Sigmoid colon (tissue), 7 donors: Measurements from ENCODE around the gene VRK1. TPM values are rescaled to one million over a fixed set of nuclear protein-coding genes. Genes with fewer than 3 reads are reported as not detected.

Source experiments
- DNase-seq: peaks from one replicate; pipeline ENCODE4 v3.0.0-alpha.2; 2019
- H3K27ac ChIP-seq, 4 donors: fragments of 200-600 bp; sonication (generic); one replicate each; pipeline ENCODE4 v1.5.1; 2016 to 2019; ENCODE audit warnings: mild to moderate bottlenecking in 1 of 4
- H3K27me3 ChIP-seq, 3 donors: fragments of 200-600 bp; sonication (generic); one replicate each; pipeline ENCODE4 v1.5.1; 2019; ENCODE audit warnings: mild to moderate bottlenecking in 1 of 3
- H3K36me3 ChIP-seq, 4 donors: fragments of 200-600 bp; sonication (generic); one replicate each; pipeline ENCODE4 v1.5.1; 2016 to 2019
- H3K4me1 ChIP-seq, 4 donors: fragments of 200-600 bp; sonication (generic); one replicate each; pipeline ENCODE4 v1.5.1; 2017 to 2019
- H3K4me3 ChIP-seq, 4 donors: fragments of 200-600 bp; sonication (generic); one replicate each; pipeline ENCODE4 v1.5.1; 2017 to 2019; ENCODE audit warnings: mild to moderate bottlenecking in 2 of 4, moderate library complexity in 1 of 4
- H3K9me3 ChIP-seq, 4 donors: fragments of 200-600 bp in 3 of 4; sonication (generic) in 3 of 4; one replicate each; pipeline versions ENCODE4 v1.5.1 to v1.6.1; 2013 to 2019
- CTCF ChIP-seq, 4 experiments: fragments of 450-650 bp in 3 of 4; fragments of 200-600 bp in 1 of 4; IDR thresholded peaks; one replicate each; pipeline ENCODE4 v1.5.1; 2016 to 2019; ENCODE audit warnings: antibody characterized with exemption in 4 of 4, mild to moderate bottlenecking in 3 of 4, moderate library complexity in 2 of 4
- EP300 ChIP-seq, 4 donors: sonication (generic); formaldehyde crosslinking; IDR thresholded peaks; one replicate each; pipeline ENCODE4 v1.6.1; 2017; ENCODE audit warnings: antibody characterized with exemption in 4 of 4
- POLR2A ChIP-seq, 2 donors: fragments of 450-650 bp; IDR thresholded peaks; one replicate each; pipeline ENCODE4 v1.6.1; 2016; ENCODE audit warnings: antibody characterized with exemption in 2 of 2, mild to moderate bottlenecking in 2 of 2, moderate library complexity in 2 of 2
- POLR2AphosphoS5 ChIP-seq, 4 donors: sonication (generic); formaldehyde crosslinking; IDR thresholded peaks; one replicate each; pipeline ENCODE4 v1.6.1; 2017; ENCODE audit warnings: antibody characterized with exemption in 4 of 4
- WGBS, 2 donors: extraction: QIAGEN DNeasy Blood & Tissue Kit; methylation state at CpG; one replicate each; pipeline ENCODE4 v1.1.7; 2013; 5-methylcytosine and 5-hydroxymethylcytosine counted together
- intact Hi-C: fragments of 100-400 bp; cut with DNase I; formaldehyde crosslinking; loops from one replicate; pipeline ENCODE4 v1.15.1; 2023
- polyA plus RNA-seq, 3 donors: library from polyadenylated mRNA; stranded (reverse); fragments of 200-250 nt; gene quantifications; one replicate each; pipeline ENCODE4 v1.2.3, GENCODE V29; 2013
- total RNA-seq, 4 donors: library from RNA; depleted of rRNA; stranded (reverse); fragments of >200 nt; gene quantifications; one replicate each; pipeline ENCODE4 v1.1.0, GENCODE V29; 2016
- donor health status: healthy with polysubstance abuse.
- donor health status: Bipolar disorder and iron deficiency.
- donor health status: healthy.

VRK1 gene
- total and polyA plus RNA-seq, 7 donors: 7.8 to 25.7 (median 17.9) TPM

- Histone ChIP-seq H3K4me1 (no peaks in the 10 kb centered on the region), H3K4me3 (no peak overlapping the region), H3K9me3 (peaks cover 0 to 3% (median under 1%) of the 10 kb centered on the region in 4 donors), H3K27ac (no peak overlapping the region), H3K36me3 (no peaks in the 10 kb centered on the region), H3K27me3 (no peaks in the 10 kb centered on the region)
- intact Hi-C loops: no loop called here
- DNase-seq: no peak
- TF ChIP-seq POLR2A (IDR thresholded peaks at IDR 0.05) (no peak), EP300 (IDR thresholded peaks at IDR 0.05) (no peak), CTCF (IDR thresholded peaks at IDR 0.05) (no peak), POLR2AphosphoS5 (IDR thresholded peaks at IDR 0.05) (no peak)
- 28 to 61% methylated on average over 3 of the region's 3 CpGs for WGBS, 2 donors
These were observed 107.0 kb downstream of the VRK1 start for GRCh38 chr14:96904201-96904600.

- peaks cover 0 to 8% (median 4%) of the 10 kb centered on the region in 4 donors for H3K9me3 ChIP-seq
- H3K4me1 ChIP-seq: no peaks in the 10 kb centered on the region
- DNase-seq: no peak
- H3K27ac ChIP-seq: no peak overlapping the region
- H3K4me3 ChIP-seq: no peak overlapping the region
- 94 to 96% methylated on average over 1 of the region's 1 CpG for WGBS, 2 donors
- no peaks in the 10 kb centered on the region for H3K36me3 ChIP-seq
- H3K27me3 ChIP-seq: no peaks in the 10 kb centered on the region
- intact Hi-C loops: no loop called here
- TF ChIP-seq POLR2AphosphoS5 (IDR thresholded peaks at IDR 0.05): no peak
- TF ChIP-seq EP300 (IDR thresholded peaks at IDR 0.05): no peak
- no peak for TF ChIP-seq CTCF (IDR thresholded peaks at IDR 0.05)
- TF ChIP-seq POLR2A (IDR thresholded peaks at IDR 0.05): no peak
These were observed 107.9 kb downstream of the VRK1 start for GRCh38 chr14:96905065-96905464.

- no peak for TF ChIP-seq EP300 (IDR thresholded peaks at IDR 0.05)
- Histone ChIP-seq H3K27ac (no peak overlapping the region), H3K4me3 (no peak overlapping the region), H3K9me3 (peaks cover 0 to 14% (median 4%) of the 10 kb centered on the region in 4 donors), H3K27me3 (no peaks in the 10 kb centered on the region), H3K4me1 (no peaks in the 10 kb centered on the region), H3K36me3 (no peaks in the 10 kb centered on the region)
- DNase-seq: no peak
- 89 to 92% methylated on average over 3 of the region's 3 CpGs for WGBS, 2 donors
- intact Hi-C loops: no loop called here
These were observed 108.6 kb downstream of the VRK1 start for GRCh38 chr14:96905825-96906224.

GRCh38 chr14:96906434-96906833 is 109.3 kb downstream of the VRK1 start:
- Histone ChIP-seq H3K27ac (no peak overlapping the region), H3K9me3 (peaks cover 0 to 14% (median 4%) of the 10 kb centered on the region in 4 donors), H3K36me3 (no peaks in the 10 kb centered on the region), H3K4me1 (no peaks in the 10 kb centered on the region), H3K4me3 (no peak overlapping the region), H3K27me3 (no peaks in the 10 kb centered on the region)
- 88 to 90% methylated on average over 1 of the region's 1 CpG for WGBS, 2 donors
- TF ChIP-seq CTCF (IDR thresholded peaks at IDR 0.05): no peak
- no peak for TF ChIP-seq POLR2A (IDR thresholded peaks at IDR 0.05)
- no peak for TF ChIP-seq POLR2AphosphoS5 (IDR thresholded peaks at IDR 0.05)
- TF ChIP-seq EP300 (IDR thresholded peaks at IDR 0.05): no peak
- intact Hi-C loops: no loop called here
- no peak for DNase-seq

GRCh38 chr14:96909841-96910364 is 112.7 kb downstream of the VRK1 start:
- WGBS, 2 donors: 92 to 95% methylated on average over 1 of the region's 1 CpG
- H3K36me3 ChIP-seq: no peaks in the 10 kb centered on the region

More at GRCh38 chr14:96909841-96910364, 112.7 kb downstream of the VRK1 start:
- DNase-seq: no peak
- no peaks in the 10 kb centered on the region for H3K4me1 ChIP-seq
- intact Hi-C loops: no loop called here
- TF ChIP-seq POLR2A (IDR thresholded peaks at IDR 0.05) (no peak), POLR2AphosphoS5 (IDR thresholded peaks at IDR 0.05) (no peak), EP300 (IDR thresholded peaks at IDR 0.05) (no peak), CTCF (IDR thresholded peaks at IDR 0.05) (no peak)
- no peak overlapping the region for H3K4me3 ChIP-seq
- H3K9me3 ChIP-seq: peaks cover 0 to 14% (median 4%) of the 10 kb centered on the region in 4 donors
- H3K27ac ChIP-seq: no peak overlapping the region
- no peaks in the 10 kb centered on the region for H3K27me3 ChIP-seq
